PC-9 (cell line): ENCODE data around the gene CD59. TPM values are rescaled to one million over a fixed set of nuclear protein-coding genes. Genes with fewer than 3 reads are reported as not detected.
A peak's percentile ranks its signal among the peaks of the same experiment; 100 is the strongest.

Experiments used
- BruUV-seq: library from RNA; stranded (reverse); fragments of 400-500 nt; replicated peaks from 2 replicates; lab custom pipeline; 2021; lab: Mats Ljungman, UMichigan
- CTCF ChIA-PET: fragments of 300-600 bp; sonication (Branson Sonifier 250); formaldehyde crosslinking; loops from one replicate; lab custom pipeline; 2022; ENCODE audit warnings: antibody characterized with exemption; lab: Charles Lee
- POLR2A ChIA-PET: fragments of 300-600 bp; sonication (Branson Sonifier 250); formaldehyde crosslinking; loops from one replicate; lab custom pipeline; 2022; ENCODE audit warnings: antibody characterized with exemption; ENCODE audit not compliant: unreplicated experiment; lab: Charles Lee
- DNase-seq, 2 experiments: peaks; one replicate each; pipeline versions ENCODE4 v3.0.0 to v3.0.0-alpha.2; 2015 to 2022; ENCODE audit warnings: mixed read lengths in 1 of 2
- H2AFZ ChIP-seq: fragments of 200-600 bp; sonication (generic); 2 replicates; pipeline ENCODE4 v1.8.1; 2017; ENCODE audit warnings: antibody characterized with exemption
- H3F3A ChIP-seq: fragments of 200-600 bp; sonication (generic); 2 replicates; pipeline ENCODE4 v1.8.1; 2017; ENCODE audit warnings: antibody characterized with exemption, mild to moderate bottlenecking, low read depth; ENCODE audit not compliant: insufficient read depth
- H3K27ac ChIP-seq: fragments of 200-600 bp; sonication (generic); 2 replicates; pipeline ENCODE4 v1.6.1; 2016; ENCODE audit warnings: mixed run types
- H3K27me3 ChIP-seq: fragments of 200-600 bp; sonication (generic); 2 replicates; pipeline ENCODE4 v1.6.1; 2016; ENCODE audit warnings: low read depth, mixed run types; ENCODE audit not compliant: insufficient read depth
- H3K36me3 ChIP-seq: fragments of 200-600 bp; sonication (generic); 2 replicates; pipeline ENCODE4 v1.6.1; 2016; ENCODE audit warnings: low read depth, mixed run types
- H3K4me1 ChIP-seq: fragments of 200-600 bp; sonication (generic); replicated peaks from 2 replicates; pipeline ENCODE4 v1.6.1; 2016; ENCODE audit warnings: mixed run types; ENCODE audit not compliant: insufficient read depth
- H3K4me2 ChIP-seq: fragments of 200-600 bp; sonication (generic); 2 replicates; pipeline ENCODE4 v1.6.1; 2017; ENCODE audit warnings: mixed run types
- H3K4me3 ChIP-seq: fragments of 200-600 bp; sonication (generic); 2 replicates; pipeline ENCODE4 v1.6.1; 2016; ENCODE audit warnings: mixed run types
- H3K79me2 ChIP-seq: fragments of 200-600 bp; sonication (generic); 2 replicates; pipeline ENCODE4 v1.6.1; 2017; ENCODE audit warnings: low read depth, mixed run types
- H3K9me2 ChIP-seq: fragments of 200-600 bp; sonication (generic); 2 replicates; pipeline ENCODE4 v1.8.1; 2017; ENCODE audit warnings: mild to moderate bottlenecking; ENCODE audit not compliant: insufficient read depth
- H3K9me3 ChIP-seq: fragments of 200-600 bp; sonication (generic); 2 replicates; pipeline ENCODE4 v1.8.1; 2016; ENCODE audit warnings: low read depth; ENCODE audit not compliant: insufficient read depth
- H4K20me1 ChIP-seq: fragments of 200-600 bp; sonication (generic); 2 replicates; pipeline ENCODE4 v1.8.1; 2017; ENCODE audit not compliant: insufficient read depth
- CTCF ChIP-seq: fragments of 200-600 bp; sonication (generic); conservative IDR thresholded peaks from 2 replicates; pipeline ENCODE4 v1.6.1; 2017; ENCODE audit warnings: mixed run types, antibody characterized with exemption, mild to moderate bottlenecking, moderate library complexity
- EZH2 ChIP-seq: fragments of 200-600 bp; sonication (generic); IDR thresholded peaks from 2 replicates; pipeline ENCODE4 v1.8.0; 2017; ENCODE audit warnings: antibody characterized with exemption, low read depth
- intact Hi-C: fragments of 100-400 bp; cut with micrococcal nuclease; formaldehyde crosslinking; loops from one replicate; pipeline ENCODE4 v1.10.0; 2022; ENCODE audit not compliant: unreplicated experiment
- total RNA-seq: library from RNA; stranded (reverse); gene quantifications from 2 replicates; pipeline ENCODE4 v1.2.3, GENCODE V29; 2021

CD59 gene
- total RNA-seq, 1 experiment from 2014 or later: 291 TPM

DNA sequence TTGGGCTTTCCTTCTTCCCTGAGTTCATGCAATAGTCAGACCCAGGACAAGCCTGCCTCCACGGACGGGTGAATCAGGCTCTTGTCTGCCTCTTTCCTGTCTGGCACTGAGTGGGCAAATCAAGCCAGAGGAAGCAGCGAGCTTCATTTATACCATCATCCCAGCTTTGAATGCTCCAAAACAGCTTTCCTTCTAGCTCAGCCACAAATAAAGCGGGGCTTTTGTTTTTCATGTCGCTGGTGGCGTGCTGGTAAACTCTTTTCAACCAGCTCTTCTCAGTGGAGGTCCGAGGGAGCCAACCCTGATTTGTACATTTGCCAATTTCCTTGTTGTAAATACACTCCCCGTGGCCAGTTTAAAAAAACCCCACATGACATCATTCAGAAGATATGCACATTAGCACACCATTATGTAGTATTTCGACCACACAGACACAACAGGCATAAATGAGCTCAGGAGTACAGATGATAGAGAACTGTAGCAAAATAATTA lies 44.2 kb downstream of the CD59 start:
- CTCF ChIA-PET: interaction anchor here (0.6 to 3.3 kb wide), 5 partner anchors 9 to 58 kb away, joined by 3 to 16 read pairs (median 5); partner anchors contain the start of gene C11orf91
- H3K4me1 ChIP-seq: peaks cover 91% of the 10 kb centered on the region
- peak overlapping the region; percentile 99 for H3K27ac ChIP-seq
- 0 out of 2 replicates have a peak, but pooled peaks have one; percentile 10 for TF ChIP-seq CTCF
- TF ChIP-seq EZH2: no peak
- H3F3A ChIP-seq: peaks cover 62% of the 10 kb centered on the region
- intact Hi-C loops: loop anchor here (1.0 to 5.0 kb wide), 2 partner anchors 44 to 435 kb away; partner anchors contain the start of genes CD59 and HIPK3
- DNase-seq: peak; percentile 77 to 99
- H3K27me3 ChIP-seq: no peaks in the 10 kb centered on the region
- H3K4me3 ChIP-seq: peak overlapping the region; percentile 38; the same call in 1 of the 2 replicates
- H3K36me3 ChIP-seq: no peaks in the 10 kb centered on the region
- no peak overlapping the region for H2AFZ ChIP-seq
- no peaks in the 10 kb centered on the region for H3K9me2 ChIP-seq
- no peaks in the 10 kb centered on the region for H3K79me2 ChIP-seq
- H3K9me3 ChIP-seq: 0 out of 2 replicates have a peak, but pooled peaks cover 4% of the 10 kb centered on the region
- no TSS peak for BruUV-seq
- H4K20me1 ChIP-seq: no peaks in the 10 kb centered on the region
- peak overlapping the region; percentile 81 for H3K4me2 ChIP-seq
- POLR2A ChIA-PET: interaction anchor here (0.5 to 1.3 kb wide), 11 partner anchors 9 to 798 kb away, joined by 3 to 73 read pairs (median 6); partner anchors contain the start of gene CD59

GRCh38 chr11:33691066-33691864 lies 45.0 kb downstream of the CD59 start:
- ChIA-PET CTCF (interaction anchor here (1.7 to 3.3 kb wide), 2 partner anchors 10 to 51 kb away, joined by 8 to 16 read pairs; partner anchors contain the start of gene C11orf91), POLR2A (interaction anchor here (0.5 to 1.3 kb wide), 7 partner anchors 10 to 797 kb away, joined by 3 to 73 read pairs (median 6); partner anchors contain the start of gene CD59)
- TF ChIP-seq CTCF (no peak; the same call in 1 of the 2 replicates), EZH2 (no peak)
- H4K20me1 ChIP-seq: no peaks in the 10 kb centered on the region
- peaks cover 83% of the 10 kb centered on the region for H3K4me1 ChIP-seq
- H3K4me2 ChIP-seq: peak overlapping the region; percentile 81
- H3K27me3 ChIP-seq: no peaks in the 10 kb centered on the region
- H3K79me2 ChIP-seq: no peaks in the 10 kb centered on the region
- H2AFZ ChIP-seq: no peak overlapping the region
- no TSS peak for BruUV-seq
- intact Hi-C loops: loop anchor here (2.0 to 5.0 kb wide), 2 partner anchors 138 to 434 kb away; partner anchors contain the start of gene HIPK3
- peaks cover 57% of the 10 kb centered on the region for H3F3A ChIP-seq
- no peaks in the 10 kb centered on the region for H3K36me3 ChIP-seq
- 0 out of 2 replicates have a peak, but pooled peaks cover 4% of the 10 kb centered on the region for H3K9me3 ChIP-seq
- H3K9me2 ChIP-seq: no peaks in the 10 kb centered on the region
- peak overlapping the region; percentile 99 for H3K27ac ChIP-seq
- peak; percentile 51 to 97 for DNase-seq
- H3K4me3 ChIP-seq: peak overlapping the region; percentile 38; the same call in 1 of the 2 replicates
